ELF-1 (cell line): ENCODE data around the gene CACNA1C.

Experiments used
- DNase-seq: peaks from one replicate; pipeline ENCODE4 v3.0.0-alpha.2; 2016; ENCODE audit warnings: low read depth, low spot score

The CACNA1C gene

DNA sequence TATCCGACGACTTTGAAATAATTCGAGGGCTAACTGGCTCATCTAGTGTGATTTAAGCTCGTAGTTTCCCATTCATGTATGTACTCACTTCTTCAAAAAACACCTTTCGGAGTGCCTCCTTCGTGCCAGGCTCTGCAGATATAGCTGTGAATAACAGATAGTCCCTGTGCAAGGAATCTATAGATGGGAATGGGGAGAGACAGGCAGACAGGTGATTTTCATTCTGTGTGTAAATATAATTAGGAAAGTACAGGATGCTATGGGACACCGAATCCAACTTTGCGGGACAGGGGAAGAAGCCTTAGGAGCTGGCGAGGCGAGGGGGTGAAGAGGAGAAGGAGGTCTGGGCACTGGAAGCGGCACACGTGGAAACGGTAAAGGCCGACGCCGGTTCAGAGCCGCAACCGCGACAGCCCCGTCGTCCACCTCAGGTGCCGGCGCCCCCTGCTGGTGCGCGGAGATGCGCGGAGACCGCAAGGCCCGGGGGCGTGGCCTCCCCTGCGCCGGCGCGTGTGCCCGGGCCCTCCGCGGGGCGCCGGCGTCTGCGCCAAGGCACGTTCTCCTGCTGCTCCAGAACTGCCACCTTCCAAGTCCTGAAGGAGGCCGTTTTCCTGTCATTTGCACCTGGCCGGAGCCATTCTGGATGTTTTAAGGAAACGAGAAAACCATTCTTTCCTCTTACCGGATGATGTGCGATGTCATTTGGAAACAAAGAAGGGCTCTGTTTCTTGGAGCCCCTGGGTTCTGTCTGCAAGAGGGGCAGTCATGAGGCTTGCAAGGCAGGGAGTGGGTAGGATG, 18.0 kb upstream of the CACNA1C start:
- peak; percentile 90 for DNase-seq

DNA sequence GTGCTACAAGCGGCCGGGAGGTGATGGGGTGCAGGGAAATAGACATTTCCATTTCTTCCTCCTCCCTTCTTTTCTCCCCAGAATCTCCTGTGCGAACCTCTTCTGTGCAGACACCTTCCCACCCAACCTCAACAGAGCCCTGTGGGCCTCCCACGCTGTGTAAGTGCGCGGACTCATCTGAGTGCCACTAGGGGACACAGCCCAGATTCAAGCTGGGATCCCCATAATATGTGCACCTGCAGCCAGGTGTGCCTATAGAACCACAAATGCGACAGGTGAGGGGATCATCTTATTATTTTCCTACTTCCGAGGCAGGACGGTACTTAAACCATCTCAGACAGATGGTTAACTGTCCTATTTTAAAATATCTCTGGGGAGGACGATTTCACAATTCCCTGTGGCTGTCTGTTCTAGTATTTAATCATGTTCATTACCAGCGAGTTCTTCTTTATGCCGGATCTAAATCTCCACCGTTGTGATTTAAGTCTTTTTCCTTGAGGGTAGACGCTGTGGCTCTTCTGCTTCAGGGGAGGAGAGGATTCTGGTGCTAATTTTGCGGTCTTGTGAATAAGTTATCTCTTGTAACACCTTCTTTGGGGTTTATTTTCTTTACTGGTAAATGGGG, 17.2 kb upstream of the CACNA1C start:
- no peak for DNase-seq

DNA sequence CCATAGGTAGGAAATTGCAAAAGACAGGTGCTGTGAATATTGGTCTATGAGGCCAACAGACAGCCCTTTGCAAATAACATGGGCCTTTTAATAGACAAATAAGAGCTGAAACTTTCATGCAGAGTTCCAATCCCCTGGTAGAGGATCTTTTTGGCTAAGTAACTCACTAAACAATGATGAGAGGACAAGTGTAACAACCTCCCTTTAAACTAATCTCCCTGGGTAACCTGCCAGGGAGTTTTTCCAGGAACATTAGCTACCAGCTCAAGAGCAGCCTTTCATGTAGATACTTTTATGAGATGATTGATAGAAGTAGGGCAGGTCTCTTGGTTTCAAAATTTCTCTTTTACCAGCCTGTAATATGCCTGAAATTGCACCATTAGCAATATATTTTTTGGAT, 13.8 kb upstream of the CACNA1C start:
- no peak for DNase-seq

DNA sequence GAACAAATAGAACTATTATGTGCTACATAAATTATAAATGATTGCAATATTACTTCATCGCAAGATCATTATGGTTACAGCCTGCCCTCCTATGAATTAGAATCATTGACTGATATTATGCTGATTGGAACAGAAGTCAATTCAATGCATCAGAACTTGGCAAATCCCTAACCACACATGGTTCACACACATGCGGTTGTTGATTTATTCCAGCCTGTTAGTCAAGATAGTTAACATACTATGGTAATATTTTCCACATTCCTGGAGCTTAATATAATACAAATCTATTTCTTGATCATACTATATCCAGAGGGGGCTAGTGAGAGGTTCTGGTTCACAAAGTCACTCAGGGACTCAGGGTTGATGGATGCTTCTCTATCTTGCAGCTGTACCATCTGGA, 9.7 kb upstream of the CACNA1C start:
- DNase-seq, result no peak

DNA sequence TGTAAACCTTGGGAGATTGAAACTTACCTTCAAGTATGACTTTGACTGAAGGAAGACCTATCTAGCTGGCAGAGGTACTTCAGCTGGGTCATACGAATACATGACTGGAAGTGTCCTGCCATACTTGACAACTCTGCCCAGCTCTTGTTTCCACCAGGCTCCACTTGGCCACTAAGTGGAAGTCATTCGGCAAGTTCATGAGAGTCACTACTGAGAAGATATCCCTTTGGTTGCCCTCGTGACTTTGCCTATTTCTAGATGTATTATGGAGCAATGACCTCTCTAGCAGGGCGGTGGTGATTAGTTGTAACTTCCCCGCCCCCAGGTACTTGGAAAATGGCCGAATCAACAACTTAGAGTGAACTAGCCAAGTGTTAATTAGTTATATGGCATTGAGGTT, 8.6 kb upstream of the CACNA1C start:
- DNase-seq, result no peak

DNA sequence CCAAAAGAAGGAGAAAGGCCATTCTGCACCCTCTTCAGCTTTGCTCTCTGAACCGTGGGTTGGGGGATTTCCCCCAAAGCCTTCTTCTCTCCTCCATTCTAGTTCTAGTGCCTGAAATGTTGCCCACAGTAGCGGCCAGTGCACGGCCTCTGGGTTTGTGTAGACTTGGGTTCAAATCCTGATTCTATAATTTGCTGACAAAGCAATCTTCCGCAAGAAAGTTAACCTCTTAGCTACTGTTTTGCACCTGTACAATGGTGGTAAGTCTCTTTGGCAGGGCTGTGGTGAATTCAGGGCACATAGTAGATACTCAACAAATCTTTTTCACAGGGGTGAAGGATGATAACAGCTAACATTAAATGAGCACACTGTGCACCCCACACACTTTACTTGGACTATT, 5.8 kb upstream of the CACNA1C start:
- no peak for DNase-seq

DNA sequence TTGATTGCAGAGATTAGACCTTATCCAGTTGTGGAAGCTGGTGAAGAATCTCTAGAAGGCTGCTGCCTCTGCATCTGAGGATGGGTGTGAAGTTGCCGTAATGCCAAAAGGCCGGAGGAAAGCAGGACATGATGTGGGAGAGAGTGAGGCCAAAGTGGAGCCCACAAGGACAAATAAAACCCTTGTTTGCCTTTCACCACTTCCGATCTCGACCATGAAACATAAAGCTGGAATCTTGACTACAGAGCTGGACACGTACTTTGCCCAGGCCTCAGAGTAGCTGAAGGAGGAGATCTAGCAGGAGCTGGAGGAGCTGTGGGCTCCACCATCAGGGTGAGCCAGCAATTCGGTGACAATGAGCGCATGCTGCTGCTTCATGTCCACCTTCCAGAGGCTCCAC, 5.0 kb upstream of the CACNA1C start:
- no peak for DNase-seq

DNA sequence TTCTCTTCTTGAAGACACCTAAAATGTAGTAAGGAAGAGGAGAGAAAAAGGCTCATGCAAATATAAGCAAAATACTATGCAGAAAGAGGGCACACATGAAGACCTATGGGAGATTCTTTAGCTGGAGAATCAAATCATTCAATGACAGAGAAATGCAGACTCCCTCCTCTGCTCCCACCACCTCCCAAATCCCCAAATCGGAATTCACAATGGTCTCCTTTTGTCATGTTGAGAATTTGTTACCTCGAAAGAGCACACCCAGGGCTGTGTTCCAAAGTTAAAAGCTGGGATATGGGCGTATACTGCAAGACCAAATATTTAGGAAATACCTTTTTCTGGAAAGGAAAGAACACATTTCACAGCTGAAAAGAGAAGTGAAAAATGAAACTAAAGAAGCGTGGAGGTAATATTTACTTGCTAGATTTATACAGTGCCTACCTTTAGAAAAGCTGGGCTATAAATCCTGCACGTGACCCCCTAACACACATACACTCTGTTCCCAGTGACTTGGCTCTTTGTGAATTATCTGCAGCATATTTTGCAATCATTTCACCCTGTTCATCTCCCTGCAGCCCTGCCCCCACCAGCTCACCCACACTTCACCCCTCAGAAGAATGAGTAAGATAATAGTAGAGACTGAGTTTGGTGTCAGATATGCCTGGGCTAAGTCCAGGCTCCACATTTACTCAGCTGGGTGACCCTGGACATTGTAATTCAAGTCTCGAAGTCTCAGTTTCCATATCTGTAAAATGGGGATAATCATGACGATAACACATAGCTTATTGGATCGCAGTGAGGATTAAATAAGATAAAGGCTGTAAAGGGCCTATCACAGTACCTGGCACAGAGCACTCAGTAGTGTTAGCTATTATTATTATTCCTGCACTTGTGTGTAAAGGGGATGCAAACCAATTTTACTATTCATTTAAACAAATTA, 2.9 kb upstream of the CACNA1C start:
- DNase-seq, result no peak

DNA sequence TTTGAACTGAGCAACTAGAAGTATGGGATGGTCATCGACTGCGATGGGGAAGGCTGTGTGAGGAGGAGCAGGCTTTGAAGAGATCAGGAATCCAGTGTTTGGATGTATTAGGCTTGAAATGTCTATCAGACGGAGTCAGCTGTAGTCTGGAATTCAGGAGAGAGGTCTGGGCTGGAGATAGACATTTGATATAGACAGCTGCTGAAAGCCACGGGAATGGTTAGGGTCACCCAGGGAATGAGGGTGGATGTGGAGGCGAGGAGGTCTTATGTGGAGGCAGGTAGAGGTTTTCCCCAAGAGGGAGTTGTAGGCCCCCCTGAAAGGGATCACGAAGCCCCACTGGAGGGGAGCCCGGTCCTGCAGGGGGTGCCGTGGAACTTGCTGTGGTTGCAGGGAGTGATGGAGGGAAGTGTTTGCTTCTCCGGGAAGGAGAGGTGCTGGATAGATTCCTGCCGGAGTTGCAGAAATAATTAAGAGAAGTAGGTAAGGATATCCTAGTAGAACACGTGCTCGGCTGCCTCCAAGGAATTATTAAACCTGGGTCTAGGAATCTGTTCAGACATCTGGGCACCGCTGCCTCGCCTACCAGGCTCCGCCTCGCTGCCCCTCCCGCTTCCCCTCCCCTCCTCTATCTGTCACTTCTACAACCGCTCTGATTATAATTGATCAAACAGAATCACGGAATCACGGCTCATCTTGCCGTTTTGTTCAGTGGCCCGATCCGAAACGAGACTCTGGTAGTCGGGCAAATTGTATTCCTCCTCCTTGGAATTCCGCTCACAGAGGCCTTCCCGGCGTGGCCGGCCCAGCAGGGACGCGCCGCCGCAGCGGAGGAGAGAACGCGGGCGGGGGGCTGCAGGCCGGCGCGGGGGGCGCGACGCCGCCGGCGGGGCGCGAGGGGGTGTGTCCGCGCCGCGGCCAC, 826 bp upstream of the CACNA1C start:
- DNase-seq, result peak; percentile 19

DNA sequence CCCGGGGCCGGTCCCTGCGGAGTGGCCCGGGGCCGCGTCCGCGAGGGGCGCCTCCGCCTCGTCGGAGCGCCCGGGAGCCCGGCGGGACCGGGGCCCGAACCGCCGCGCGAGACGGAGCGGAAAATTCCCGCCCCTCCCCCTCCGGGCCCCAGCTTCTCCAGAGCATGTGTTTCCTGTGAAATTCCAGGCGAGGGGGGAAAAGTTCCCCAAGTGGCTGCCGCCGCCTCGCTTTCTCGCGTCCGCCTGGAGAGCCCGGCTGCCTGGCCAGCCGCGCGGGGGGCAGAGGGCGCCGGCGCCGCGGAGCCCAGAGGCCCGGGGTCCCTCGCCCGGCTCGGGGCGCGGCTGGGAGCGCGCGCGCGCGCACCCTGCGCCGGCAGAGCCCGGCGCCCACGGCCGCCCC, 904 bp downstream of the CACNA1C start:
- no peak for DNase-seq

DNA sequence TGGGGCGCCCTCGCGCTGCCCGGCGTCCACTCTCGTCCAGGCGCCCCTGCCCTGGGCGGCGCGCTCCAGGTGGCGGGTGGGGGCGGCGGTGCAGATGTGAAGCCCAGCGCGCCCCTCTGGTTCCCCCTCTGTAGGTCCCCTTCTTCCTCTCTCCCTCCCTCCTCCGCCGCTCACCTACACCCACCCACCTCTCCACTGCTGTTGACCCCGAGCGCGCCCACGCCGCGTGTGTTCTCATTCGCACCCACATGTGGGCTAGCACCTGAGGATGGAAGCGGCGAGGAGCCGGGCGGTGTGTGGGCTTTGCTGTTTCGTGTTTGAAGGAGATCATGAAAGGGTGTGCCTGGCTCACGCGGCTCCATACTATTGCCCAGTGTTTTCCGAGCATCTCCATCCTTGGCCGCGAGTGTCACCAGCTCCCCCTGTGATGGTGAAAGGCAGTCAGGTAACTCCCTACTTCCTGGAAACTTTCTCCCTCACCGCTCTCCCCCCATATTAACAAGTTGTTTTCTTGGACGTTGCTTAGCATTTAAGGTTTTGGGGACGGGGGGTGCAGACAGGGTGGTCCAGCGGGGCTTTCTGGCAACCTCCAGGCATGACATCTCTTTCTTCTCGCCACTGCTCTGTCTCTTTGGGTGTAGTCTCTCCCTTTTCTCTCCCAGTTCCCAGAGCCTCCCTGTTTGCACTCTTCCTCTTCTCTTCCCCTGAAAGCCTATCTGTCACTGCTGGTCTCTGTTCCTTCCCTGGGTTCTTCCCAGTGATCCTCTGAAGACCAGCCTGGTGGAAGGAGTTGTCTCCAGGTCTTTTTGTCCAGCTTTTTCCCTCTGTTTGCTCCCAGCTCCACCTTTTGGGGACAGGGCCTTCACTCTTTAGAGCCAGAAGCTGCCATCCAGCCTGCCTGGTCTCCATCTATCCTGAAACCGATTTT, 1.6 kb downstream of the CACNA1C start:
- no peak for DNase-seq

DNA sequence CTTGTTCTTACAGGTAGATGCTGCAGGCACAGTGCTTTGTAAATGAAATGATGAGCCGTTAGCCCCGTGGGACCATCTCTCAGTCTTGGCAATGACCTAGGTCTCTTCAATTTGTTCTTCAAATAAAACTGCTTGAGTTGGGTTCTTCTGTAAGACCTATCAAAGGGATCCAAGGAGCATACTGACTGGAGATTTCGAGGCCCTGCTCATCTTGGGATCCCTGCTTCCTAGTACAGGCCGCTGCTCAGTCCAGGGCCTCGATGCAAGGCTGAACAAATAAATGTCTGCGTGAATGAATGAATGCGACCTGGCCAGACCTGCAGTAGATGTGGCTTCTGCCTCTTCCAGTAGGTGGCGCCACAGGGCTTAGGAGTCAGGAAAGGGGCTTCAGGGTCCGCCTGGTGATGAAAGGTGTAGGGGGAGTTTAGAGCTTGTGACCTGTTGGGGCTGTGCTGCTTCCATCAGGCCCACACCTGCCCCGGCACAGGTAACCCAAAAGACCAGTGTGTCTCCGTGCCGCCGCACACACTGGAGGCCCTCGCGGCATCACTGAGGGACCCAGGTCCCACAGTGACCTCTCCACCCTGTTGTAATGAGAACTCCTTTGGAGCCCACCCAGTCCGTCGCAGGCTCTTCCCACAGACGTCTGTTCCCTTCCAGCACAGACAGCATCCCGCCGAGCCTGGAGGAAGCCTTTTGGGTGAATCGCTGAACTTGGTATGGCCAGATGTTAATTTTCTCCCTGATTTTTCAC, 4.4 kb downstream of the CACNA1C start:
- DNase-seq, result peak; percentile 91

DNA sequence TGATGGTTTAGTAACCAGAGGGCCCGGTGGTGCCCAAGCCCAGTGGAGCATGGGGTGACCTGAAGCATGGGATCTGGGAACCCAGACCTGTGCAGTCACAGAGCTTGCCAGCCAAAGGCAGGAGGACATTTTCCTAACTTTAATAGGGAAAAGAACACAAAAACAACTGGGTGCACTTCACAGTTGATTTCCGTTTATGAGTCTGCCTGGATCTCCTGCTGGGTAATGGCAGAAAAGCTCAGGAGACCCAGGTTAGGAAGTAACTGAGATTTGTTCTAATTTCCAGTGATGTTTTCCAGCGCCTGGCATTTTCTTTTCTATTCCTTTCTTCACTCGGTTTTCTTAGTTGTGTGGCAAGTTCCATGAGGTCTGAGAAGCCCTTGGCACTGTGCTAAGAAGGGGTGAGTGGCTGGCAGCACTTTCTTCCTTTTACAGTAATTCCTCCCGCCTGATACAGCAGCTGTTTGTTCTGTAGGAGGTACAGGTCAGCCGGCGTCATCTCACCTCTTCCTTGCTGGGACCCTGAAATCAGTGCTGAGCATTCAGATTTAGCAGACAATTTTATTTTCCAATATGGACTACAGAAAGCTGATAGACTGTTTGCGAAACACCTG, 5.1 kb downstream of the CACNA1C start:
- no peak for DNase-seq

DNA sequence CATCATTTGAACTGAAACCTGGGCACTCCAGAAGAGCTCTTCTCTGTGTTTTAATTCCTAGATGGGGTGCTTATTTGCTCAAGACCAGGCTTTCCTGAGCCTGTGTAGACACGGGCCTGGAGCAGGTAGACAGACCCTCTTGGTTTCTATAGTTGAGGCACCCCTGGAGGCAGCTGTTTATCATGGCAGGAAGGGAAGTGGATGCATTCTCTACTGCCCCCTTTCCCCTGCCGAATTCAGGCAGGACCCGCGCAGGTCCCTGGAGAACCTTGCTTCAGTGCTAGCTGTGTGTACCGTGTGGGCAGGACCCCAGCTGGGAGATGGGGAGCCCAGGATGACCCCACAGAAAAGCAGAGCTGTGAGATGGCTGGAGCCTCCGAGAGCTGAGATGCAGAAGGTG, 6.0 kb downstream of the CACNA1C start:
- no peak for DNase-seq

DNA sequence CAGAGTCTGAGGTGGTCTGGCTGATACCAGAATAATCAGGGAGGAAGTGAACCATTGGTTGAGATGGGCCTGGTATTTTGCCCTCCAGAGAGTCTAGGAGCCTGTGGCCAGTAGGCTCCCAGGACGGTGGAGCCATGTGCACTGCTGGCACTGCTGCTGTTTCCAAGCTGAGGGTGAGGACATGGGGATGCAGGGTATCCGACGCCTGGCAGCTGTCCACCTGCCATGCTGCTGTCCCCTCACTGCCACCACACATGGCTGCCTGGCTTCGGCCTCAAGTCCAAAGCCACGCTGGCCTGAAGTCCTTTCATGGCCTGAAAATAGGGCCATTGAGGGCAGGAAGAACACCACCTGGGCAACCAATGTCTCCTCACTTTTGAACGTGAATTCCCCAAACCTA, 8.6 kb downstream of the CACNA1C start:
- DNase-seq, result no peak

DNA sequence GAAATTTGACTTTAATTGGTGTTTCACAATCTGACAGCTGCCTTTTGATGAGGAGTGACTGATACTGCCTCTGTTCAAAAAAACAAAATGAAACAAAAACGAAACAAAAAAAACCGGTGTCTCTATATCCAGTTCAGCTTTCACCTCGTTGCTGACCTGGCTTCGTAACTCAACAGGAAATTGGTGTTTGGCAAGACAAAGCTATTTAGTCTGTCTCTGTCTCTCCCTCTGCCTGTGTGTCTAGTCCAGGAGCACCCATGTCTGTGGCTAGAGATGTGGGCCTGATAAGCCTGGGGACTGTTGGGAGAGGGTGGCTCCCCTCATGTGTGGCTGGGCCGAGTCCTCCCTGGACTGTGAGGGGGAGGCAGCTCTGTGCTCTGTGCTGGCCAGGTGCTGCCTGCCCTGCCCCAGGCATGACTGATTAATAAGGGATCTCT, 11.3 kb downstream of the CACNA1C start:
- DNase-seq, result no peak

DNA sequence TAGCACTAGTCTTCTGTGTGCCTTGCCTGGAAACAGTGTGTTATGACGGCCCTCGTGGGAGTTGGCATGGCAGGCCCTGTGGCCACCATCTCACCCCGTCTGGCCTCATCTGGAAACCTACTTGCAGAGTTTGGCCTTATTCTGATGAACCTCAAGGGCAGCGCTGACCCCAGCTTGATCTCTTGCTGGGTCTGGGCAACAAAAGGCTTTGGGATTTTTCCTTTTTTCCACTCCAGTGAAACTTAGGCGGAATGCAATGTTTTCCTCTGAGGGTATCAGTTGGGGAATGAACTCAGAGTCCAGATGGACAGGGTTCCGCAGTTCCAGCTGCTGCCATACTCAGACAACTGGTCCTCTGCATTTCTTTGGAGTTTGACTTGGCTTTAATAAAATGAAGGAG, 15.9 kb downstream of the CACNA1C start:
- DNase-seq, result no peak

DNA sequence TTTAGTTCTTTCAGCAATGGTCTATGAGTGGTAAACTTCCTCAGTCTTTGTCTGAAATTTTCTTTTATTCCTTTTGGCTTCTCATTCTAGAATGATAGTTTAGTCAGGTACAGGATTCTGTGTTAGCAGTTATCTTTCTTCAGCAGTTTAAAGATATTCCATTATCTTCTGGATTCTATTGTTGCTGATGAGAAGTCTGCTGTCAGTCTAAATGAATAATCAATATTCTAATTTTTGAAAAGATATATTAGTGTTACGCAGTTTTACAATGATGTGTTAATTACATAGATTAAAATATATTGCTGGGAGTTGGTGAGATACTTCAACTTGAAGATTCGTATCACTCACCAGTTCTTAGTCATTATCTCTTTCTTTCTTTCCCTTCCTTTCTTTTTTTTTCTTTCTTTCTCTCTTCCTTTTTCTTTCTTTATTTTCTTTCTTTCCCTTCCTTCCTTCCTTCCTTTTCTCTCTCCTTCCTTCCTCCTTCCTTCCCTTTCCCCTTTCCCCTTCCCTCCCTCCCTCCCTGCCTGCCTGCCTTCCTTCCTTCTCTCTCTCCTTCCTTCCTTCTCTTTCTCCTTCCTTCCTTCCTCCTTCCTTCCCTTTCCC, 17.8 kb downstream of the CACNA1C start:
- no peak for DNase-seq

DNA sequence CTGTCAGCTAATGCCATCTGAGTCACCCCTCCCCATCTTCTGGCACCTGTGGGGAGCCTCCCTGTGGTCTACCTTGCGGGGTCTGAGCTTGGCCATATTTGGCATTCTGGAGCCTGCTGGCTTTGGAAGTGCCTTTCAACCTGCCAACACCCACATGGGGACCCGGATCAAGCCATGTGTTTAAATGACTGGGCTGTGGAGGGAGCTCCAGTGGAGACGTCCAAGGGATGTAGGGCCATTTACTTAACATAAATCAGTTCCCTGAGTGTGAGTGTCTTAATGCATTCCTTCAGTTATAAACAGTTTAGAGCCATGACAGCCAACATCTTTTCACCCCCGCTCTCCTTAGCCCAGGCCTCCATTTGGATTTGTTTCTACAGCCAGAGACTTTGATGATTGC, 22.0 kb downstream of the CACNA1C start:
- no peak for DNase-seq
